ENCODE measurements around the gene MRPS27. TPM values are rescaled to one million over a fixed set of nuclear protein-coding genes. Genes with fewer than 3 reads are reported as not detected.

Gene MRPS27
- total RNA-seq, 1 donor from 2014 or later = 28.2 TPM

DNA sequence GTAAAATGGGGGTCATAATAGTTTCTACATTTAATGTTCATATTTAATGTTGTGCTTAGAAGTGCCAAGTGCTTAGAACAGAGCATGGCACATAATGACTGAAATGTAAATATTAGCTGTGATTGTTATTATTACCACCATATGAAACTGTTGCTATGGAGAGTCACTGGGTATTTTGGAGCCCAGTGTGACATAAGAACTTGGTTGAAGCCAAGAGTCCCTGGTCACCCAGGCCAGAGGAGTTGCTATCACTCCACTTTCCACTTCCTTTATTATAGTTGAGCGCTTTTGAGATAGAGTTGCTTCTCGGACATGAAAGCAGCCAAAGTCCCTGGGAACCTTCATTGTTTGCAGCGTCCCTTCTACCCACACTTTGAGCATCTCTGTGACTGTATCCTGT, 135.6 kb downstream of the MRPS27 start:
- Histone ChIP-seq H3K36me3 (peaks cover 9 to 52% of the 10 kb centered on the region in 2 donors), H3K9me3 (no peaks in the 10 kb centered on the region), H3K4me3 (peak overlapping the region in 1 of 2 donors; percentile 61), H3K27ac (peak overlapping the region; percentile 88 to 95), H3K4me1 (peaks cover 16 to 71% of the 10 kb centered on the region in 2 donors), H3K27me3 (no peaks in the 10 kb centered on the region)
- intact Hi-C loops (cut with DNase I) = no loop called here
- no peak for DNase-seq (ENCODE audit: low spot score in 2 of 2)
- no peak for TF ChIP-seq CTCF (IDR thresholded peaks at IDR 0.05)

DNA sequence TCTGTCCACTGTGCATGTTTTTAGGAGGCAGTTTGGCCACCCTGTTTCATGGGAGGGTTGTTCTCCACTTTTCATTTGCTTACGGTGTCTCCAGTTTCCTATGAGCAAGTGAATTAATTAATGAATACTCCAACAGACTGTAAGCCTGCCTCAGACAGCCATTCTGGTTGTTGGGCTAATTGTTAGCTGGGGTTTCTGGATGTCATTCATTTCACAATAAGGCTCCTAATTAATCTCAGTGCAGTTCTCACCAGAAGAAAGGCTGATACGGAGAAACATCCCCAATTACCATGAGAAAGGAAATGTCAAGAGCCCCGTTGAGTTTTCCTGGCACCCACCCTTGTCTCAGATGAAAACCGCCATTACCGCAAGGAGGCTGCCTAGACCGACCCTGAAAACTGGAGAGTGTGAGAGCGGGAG, 136.9 kb downstream of the MRPS27 start:
- peaks cover 20 to 80% of the 10 kb centered on the region in 2 donors for H3K4me1 ChIP-seq
- peak overlapping the region; percentile 88 to 95 for H3K27ac ChIP-seq

DNA sequence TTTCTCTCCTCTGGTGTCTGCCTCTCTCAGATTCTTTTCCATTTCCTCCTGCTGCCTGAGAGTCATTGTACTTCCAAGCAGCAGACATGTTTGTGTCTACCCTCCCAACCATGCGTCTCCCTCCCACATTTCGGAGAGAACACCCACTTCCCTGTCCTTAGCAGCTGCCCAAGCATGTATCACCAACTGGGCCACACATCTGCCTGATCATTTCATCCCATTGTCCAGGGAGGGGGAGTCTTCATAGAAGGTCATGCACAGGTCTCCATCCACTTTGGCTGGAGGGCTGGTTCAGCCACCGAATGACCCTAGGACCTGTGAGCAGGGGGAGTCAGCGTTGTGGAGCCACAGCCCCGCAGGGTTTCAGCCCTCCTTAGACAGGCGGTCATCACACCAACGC, 137.4 kb downstream of the MRPS27 start:
- H3K36me3 ChIP-seq = peaks cover 3 to 35% of the 10 kb centered on the region in 2 donors
- H3K4me3 ChIP-seq = peak overlapping the region; percentile 18 to 61
- intact Hi-C loops (cut with DNase I) = no loop called here
- H3K4me1 ChIP-seq = peaks cover 20 to 81% of the 10 kb centered on the region in 2 donors
- TF ChIP-seq CTCF (IDR thresholded peaks at IDR 0.05) = no peak
- H3K27ac ChIP-seq = peak overlapping the region; percentile 88 to 95
- no peaks in the 10 kb centered on the region for H3K27me3 ChIP-seq
- H3K9me3 ChIP-seq = no peaks in the 10 kb centered on the region
- DNase-seq (ENCODE audit: low spot score in 2 of 2) = no peak

More for the DNA sequence above, 136.9 kb downstream of the MRPS27 start:
- H3K9me3 ChIP-seq = no peaks in the 10 kb centered on the region
- H3K27me3 ChIP-seq = no peaks in the 10 kb centered on the region
- intact Hi-C loops (cut with DNase I) = no loop called here
- peaks cover 7 to 39% of the 10 kb centered on the region in 2 donors for H3K36me3 ChIP-seq
- TF ChIP-seq CTCF (IDR thresholded peaks at IDR 0.05) = no peak
- no peak for DNase-seq (ENCODE audit: low spot score in 2 of 2)
- peak overlapping the region; percentile 18 to 61 for H3K4me3 ChIP-seq

- intact Hi-C loops (cut with DNase I) = no loop called here
- DNase-seq (ENCODE audit: low spot score in 2 of 2) = no peak
These were observed 139.1 kb downstream of the MRPS27 start for GRCh38 chr5:72180925-72181324.

DNA sequence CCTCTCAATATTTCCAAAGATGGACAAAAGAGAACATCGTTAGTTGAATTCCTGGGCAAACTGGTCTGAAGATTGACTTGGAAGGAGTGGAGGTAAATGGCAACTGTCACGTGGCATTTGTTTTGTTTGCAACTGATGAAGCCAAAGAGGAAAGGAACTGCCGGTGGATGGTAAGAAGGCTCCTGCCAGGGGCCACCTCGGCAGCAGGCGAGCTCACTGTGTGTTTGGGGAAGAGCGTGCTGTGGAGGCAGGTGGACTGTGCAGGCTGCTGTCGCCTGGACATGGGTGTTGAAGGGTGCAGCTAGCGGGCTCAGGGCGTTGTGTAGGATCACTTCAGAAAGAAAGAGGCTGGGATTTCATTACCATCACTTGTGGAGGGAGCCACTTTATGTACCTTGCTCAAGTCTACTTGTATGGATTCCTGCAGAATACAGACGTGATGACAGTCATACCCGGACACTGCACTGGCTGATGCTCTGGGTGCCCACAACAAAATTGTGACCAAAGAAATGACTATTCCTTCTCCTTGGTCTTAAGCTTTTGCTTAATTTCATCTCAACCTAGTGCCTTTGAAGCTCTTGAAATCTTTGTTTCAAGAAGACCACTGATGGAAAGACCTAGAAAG, 140.1 kb downstream of the MRPS27 start:
- intact Hi-C loops (cut with DNase I) = loop anchor here (2.0 kb wide), 1 partner anchor 37 kb away; no protein-coding TSS in a partner anchor
- Histone ChIP-seq H3K27ac (peak overlapping the region; percentile 88 to 95), H3K27me3 (no peaks in the 10 kb centered on the region), H3K36me3 (peaks cover 18 to 19% of the 10 kb centered on the region in 2 donors), H3K4me1 (peaks cover 14 to 76% of the 10 kb centered on the region in 2 donors), H3K4me3 (peak overlapping the region; percentile 48 to 61), H3K9me3 (no peaks in the 10 kb centered on the region)
- peak in 1 of 2 donors; percentile 73 for DNase-seq (ENCODE audit: low spot score in 2 of 2)
- no peak for TF ChIP-seq CTCF (IDR thresholded peaks at IDR 0.05)

More at GRCh38 chr5:72180925-72181324, 139.1 kb downstream of the MRPS27 start:
- H3K27ac ChIP-seq = peak overlapping the region; percentile 88 to 95
- peaks cover 13 to 29% of the 10 kb centered on the region in 2 donors for H3K36me3 ChIP-seq
- H3K27me3 ChIP-seq = no peaks in the 10 kb centered on the region
- no peaks in the 10 kb centered on the region for H3K9me3 ChIP-seq
- no peak for TF ChIP-seq CTCF (IDR thresholded peaks at IDR 0.05)
- peaks cover 17 to 81% of the 10 kb centered on the region in 2 donors for H3K4me1 ChIP-seq
- H3K4me3 ChIP-seq = peak overlapping the region; percentile 48 to 61

Measured in ascending aorta (tissue), 2 donors.